Occipital lobe (tissue), 3 donors: ENCODE data around the gene TAF6. TPM values are rescaled to one million over a fixed set of nuclear protein-coding genes. Genes with fewer than 3 reads are reported as not detected.

ENCODE experiments used
- DNase-seq: peaks from one replicate; lab custom pipeline; 2025; lab: John Stamatoyannopoulos, UW
- small RNA-seq: library from RNA; depleted of rRNA; stranded (forward); fragments of <200 nt; gene quantifications from one replicate; pipeline ENCODE3, GENCODE V24; 2014
- total RNA-seq: library from RNA; depleted of rRNA; stranded (reverse); fragments of >200 nt; gene quantifications from one replicate; pipeline ENCODE4 v1.2.3, GENCODE V29; 2014

Gene TAF6
- total RNA-seq, 1 donor from 2014 or later, result 17.8 TPM

GRCh38 chr7:100074841-100075240, 44.3 kb downstream of the TAF6 start:
- no peak for DNase-seq

- DNase-seq, result no peak
Observed at GRCh38 chr7:100072462-100072861, 46.7 kb downstream of the TAF6 start.

DNA sequence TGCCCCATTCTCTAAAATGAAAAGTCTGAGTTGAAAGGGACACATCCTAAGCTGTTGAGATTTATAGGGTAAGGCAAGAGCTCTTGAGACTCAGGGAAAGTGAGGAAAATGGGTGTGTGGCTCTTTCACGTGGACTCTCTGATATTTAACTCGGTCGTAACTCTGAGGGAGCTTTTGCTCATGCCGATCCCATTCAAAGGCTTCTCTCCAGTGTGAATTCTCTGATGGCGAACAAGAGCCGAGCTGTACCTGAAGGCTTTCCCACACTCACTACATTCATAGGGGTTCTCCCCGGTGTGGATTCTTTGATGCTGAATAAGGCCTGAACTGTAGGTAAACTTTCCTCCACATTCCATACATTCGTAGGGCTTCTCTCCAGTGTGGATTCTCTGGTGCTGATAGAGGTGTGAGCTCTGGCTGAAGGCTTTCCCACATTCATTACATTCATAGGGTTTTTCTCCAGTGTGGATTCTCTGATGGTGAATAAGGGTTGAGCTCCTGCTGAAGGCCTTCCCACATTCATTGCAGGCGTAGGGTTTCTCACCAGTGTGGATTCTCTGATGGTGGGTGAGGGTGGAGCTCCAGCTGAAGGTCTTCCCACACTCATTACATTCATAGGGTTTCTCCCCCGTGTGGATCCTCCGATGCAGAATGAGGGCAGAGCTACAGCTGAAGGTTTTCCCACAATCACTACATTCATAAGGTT, 48.0 kb downstream of the TAF6 start:
- no peak for DNase-seq

DNA sequence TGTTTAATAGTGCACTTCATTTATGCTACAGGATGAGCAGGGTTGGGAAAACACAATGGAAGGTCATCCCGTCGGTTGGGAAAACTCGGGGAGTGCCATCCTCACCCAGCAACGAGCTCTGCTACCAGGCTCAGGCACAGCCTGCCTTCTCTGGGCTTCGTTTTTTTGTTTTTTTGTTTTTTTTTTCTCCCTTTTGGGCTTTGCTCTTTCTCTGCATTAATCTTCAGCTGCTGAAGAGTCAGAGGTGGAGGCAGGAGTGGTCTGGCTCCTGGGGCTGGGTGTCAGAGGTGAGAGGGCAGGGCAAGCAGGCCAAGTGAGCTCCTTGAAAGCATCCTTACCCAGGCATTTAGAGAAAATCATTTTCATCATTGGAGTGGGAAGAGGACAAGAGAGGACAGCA, 49.2 kb downstream of the TAF6 start:
- no peak for DNase-seq

GRCh38 chr7:100066953-100067352, 52.2 kb downstream of the TAF6 start:
- DNase-seq, result no peak

DNA sequence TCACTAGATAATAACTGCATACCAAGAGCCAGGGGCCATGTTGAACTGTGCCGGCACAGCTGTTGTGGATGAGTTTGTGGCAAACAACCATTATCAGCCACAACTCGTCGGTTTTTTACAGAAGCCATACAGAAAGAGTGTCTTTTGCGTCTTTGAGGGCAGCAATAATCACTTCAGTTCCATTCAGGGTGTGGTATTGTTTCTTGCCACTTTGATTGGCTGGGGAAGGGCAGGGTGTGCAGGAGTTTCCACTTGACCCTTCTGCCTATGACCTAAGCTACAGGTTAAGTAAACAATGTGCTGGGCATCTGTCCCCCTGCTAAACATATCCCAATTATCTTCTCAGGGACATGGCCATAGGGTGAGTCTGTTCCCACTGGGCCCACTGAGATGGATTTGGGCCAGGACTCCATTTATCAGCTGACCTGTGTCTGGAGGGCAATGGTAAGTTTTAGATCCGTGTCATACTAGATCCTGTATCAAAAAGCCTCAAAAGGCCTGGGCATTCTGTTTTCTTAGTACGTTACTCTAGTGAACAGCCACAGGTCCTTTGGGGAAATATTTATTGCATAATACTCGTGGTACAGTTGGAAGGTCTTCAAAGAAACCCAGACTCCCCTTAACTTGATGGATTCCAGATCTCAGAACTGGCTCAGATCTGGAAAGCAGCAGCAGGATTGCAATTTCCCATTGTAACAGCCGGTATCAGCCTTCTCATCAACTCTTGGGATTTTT, 53.5 kb downstream of the TAF6 start:
- no peak for DNase-seq

DNA sequence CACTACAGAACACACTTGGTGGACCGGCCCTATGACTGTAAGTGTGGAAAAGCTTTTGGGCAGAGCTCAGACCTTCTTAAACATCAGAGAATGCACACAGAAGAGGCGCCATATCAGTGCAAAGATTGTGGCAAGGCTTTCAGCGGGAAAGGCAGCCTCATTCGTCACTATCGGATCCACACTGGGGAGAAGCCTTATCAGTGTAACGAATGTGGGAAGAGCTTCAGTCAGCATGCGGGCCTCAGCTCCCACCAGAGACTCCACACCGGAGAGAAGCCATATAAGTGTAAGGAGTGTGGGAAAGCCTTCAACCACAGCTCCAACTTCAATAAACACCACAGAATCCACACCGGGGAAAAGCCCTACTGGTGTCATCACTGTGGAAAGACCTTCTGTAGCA, 55.0 kb downstream of the TAF6 start:
- no peak for DNase-seq

DNA sequence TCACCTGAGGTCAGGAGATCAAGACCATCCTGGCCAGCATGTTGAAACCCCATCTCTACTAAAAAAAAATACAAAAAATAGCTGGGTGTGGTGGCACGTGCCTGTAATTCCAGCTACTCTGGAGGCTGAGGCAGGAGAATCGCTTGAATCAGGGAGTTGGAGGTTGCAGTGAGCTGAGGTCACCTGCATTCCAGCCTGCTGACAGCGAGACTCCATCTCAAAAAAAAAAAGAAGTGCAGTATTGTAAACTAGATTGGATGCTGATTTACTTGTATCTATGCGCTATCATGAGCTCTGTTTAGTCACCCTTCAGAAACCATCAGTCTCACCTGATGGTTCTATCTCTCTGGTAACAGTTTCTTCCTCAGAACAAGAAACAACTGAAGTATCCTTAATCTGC, 55.8 kb downstream of the TAF6 start:
- no peak for DNase-seq

- DNase-seq, result no peak
Observed at GRCh38 chr7:100061518-100062193, 57.5 kb downstream of the TAF6 start.

- DNase-seq, result no peak
Observed at GRCh38 chr7:100059251-100059739, 59.9 kb downstream of the TAF6 start.

Small RNAs within 50 kb of the gene (small RNA-seq; reads per million reads assigned to genes)
- gene MIR106B (71.0 reads per million, percentile 96 among the genes with 10 or more reads in this experiment), gene MIR25 (1,483 reads per million, percentile 99 among the genes with 10 or more reads in this experiment), gene MIR93 (770 reads per million, percentile 98 among the genes with 10 or more reads in this experiment)

Other genes starting within 250 kb of the TAF6 start
- not detected for gene OR2AE1, start 242.3 kb downstream of the TAF6 start, total RNA-seq
- gene TRIM4, start 199.8 kb downstream of the TAF6 start, total RNA-seq, result 9.0 TPM
- 0.47 TPM for gene GJC3, start 189.7 kb downstream of the TAF6 start, total RNA-seq
- not detected for gene AZGP1, start 143.3 kb downstream of the TAF6 start, total RNA-seq
- 83.3 TPM for gene ZKSCAN1, start 103.8 kb downstream of the TAF6 start, total RNA-seq
- 14.7 TPM for gene ZSCAN21, start 69.6 kb downstream of the TAF6 start, total RNA-seq
- gene ZNF3, start 37.6 kb downstream of the TAF6 start, total RNA-seq, result 45.2 TPM
- 25.9 TPM for gene COPS6, start 30.4 kb downstream of the TAF6 start, total RNA-seq
- 44.8 TPM for gene MCM7, start 18.0 kb downstream of the TAF6 start, total RNA-seq
- gene AP4M1, start 17.7 kb downstream of the TAF6 start, total RNA-seq, result 27.1 TPM
- gene CNPY4, start 276 bp upstream of the TAF6 start, total RNA-seq, result 19.2 TPM
- 6.4 TPM for gene MBLAC1, start 7.6 kb upstream of the TAF6 start, total RNA-seq
- 22.6 TPM for gene LAMTOR4, start 29.6 kb upstream of the TAF6 start, total RNA-seq
- gene TRAPPC14, start 39.4 kb upstream of the TAF6 start, total RNA-seq, result 8.0 TPM
- 2.3 TPM for gene GAL3ST4, start 49.3 kb upstream of the TAF6 start, total RNA-seq
- 71.9 TPM for gene GPC2, start 58.0 kb upstream of the TAF6 start, total RNA-seq
- 0.78 TPM for gene STAG3, start 58.6 kb upstream of the TAF6 start, total RNA-seq
- not detected for gene PVRIG, start 100.6 kb upstream of the TAF6 start, total RNA-seq
- gene SPDYE3, start 188.3 kb upstream of the TAF6 start, total RNA-seq, result not detected
- 9.5 TPM for gene PILRB, start 238.8 kb upstream of the TAF6 start, total RNA-seq